ENCODE data around the gene FRMD6.
"Not testable (repeated sequence)": the region's sequence is repeated elsewhere in the genome, so short reads cannot be mapped to it uniquely, and the experiment has no call there.

Gene FRMD6

DNA sequence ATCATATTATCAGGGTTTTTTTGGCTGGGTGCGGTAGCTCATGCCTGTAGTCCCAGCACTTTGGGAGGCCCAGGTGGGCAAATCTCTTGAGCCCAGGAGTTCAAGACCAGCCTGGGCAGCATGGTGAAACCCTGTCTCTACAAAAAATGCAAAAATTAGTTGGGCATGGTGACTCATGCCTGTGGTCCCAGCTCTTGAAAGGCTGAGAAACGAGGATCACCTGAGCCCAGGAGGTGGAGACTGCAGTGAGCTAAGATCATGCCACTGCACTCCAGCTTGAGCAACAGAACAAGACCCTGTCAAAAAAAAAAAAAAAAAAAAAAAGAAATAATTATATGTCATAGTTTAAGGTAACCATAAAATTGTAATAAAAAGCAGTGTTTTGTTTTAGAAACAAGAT, 18.4 kb upstream of the FRMD6 start:
- not testable (repeated sequence) for DNase-seq

DNA sequence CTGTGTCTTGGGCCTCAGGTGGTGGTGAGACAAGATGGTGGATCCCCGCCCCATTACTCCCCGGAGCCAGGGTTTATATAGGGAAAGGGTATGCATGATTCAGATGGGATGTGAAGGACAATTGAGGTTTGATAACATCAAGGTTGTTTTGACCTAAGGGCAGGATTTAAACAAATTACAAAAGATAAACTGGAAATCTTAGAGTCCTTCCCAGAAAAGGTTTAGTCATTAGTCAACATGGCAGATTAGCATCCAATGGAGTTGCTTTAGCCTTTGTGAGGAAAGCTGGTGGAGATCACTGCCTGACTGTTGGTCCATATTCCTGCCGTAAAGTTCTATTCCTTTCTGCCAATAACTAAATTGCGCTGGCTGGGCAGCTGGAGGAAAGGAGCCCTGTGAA, 15.6 kb upstream of the FRMD6 start:
- no peak for DNase-seq

DNA sequence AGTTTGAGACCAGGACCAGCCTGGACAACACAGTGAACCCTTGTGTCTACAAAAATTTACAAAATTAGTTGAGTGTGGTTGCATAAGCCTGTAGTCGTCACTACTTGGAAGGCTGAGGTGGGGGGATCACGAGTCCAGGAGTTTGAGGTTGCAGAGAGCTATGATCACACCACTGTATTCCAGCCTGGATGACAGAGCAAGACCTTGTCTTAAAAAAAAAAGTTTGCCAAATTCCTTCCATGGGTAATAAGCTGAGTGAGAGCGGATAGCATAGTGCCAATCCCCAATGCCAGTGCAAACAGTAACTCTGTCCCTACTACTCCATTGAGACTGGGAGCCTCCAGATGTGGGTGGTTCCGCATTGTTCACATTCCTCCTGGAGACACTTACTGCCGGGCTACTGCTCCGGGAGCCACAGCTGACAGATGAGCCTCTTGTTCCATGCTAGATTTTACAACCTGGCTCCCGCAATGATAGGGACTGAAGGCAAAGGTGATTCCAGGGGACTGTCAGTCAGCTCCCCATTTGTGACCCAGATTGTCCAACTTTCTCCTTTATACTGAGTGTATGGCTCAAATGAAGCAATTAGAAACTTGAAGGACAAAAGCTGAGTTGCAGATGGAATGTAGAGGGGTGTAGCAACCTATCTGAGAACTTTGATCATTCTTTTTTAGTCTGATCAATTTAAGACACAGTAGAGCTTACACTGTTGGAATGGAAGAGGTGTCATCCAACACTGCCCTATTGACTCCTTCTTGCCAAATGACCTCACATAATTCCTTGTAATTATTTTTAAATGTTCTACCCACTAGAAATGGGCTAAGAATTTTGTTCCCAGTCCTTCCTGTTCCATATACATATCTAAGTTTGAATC, 13.4 kb upstream of the FRMD6 start:
- DNase-seq, result no peak

DNA sequence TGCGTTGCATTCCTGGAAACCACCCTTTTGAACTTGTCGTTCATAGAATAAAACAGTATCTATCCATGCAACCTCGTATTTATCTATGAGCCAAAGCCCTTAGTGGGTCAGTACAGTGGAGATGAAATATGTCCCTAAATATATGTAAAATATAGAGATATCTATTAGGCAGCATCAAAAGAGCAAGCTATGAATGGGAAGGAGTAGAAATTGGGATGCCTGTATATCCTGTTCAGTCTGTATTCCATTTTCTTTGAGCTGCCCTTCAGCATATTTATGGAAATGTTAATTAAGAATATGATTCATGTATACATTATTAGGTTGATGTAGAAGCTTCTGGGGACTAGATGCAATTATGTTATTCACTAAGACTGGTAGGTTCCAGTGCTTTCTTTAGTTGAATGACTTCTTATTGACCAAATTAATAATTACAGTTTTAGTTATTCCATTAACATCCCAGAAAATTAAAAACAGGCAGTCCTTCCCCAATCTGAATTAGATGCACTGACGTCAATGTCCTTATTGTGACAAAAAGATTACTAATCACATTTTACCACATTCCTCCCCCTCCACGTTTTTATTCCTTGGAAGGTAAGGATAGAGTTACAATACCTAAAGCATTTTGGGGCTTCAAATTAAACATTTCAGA, 11.9 kb upstream of the FRMD6 start:
- DNase-seq, result no peak

DNA sequence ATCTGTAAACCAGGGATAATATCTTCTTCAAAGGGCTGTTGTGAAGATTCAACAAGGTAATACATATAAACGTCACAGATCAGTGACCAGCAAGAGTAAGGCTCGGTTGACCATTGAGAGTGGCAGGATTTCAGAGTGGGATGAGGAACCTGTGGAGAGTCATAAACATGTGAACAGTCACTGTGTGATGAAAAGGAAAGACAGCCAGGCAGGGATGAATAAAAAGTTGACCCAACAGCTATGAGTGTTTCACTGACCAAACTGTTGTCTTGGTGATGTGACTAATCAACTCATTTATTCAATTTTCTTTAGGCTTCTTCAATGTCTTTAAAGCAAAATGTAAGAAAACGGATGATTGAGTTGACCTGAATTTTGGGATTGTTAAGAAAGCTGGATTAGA, 8.6 kb upstream of the FRMD6 start:
- DNase-seq, result no peak

DNA sequence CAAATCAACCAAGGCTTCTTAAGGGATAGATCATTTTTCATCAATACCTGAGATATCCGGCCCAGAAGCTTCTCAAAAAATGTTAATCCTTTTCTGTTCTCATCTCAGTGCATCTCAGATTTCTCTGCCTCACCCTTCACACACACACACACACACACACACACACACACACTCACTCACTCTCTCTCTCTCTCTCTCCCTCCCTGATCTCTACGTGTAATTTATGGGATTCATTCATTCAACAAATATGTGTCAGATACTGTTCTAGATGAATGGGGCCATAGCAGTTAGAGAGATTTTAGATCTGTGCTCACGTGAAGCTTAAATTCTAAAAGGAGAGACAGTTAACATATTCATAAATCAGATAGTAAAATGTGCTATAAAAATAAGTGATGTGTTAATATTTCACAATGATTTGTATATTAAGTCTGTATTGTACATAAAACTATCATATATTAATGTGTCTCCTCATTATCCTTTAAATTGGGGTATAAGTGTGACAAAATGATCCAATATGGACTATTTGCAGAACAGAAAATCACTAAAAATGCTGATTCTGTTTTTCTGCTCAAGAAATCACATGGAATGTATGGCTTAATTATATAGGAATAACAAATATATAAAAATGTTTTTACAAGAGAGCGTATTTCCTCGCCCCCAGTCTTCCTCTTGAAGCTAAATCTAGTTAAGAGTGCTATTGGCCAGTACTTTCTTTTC, 7.3 kb upstream of the FRMD6 start:
- no peak for DNase-seq

DNA sequence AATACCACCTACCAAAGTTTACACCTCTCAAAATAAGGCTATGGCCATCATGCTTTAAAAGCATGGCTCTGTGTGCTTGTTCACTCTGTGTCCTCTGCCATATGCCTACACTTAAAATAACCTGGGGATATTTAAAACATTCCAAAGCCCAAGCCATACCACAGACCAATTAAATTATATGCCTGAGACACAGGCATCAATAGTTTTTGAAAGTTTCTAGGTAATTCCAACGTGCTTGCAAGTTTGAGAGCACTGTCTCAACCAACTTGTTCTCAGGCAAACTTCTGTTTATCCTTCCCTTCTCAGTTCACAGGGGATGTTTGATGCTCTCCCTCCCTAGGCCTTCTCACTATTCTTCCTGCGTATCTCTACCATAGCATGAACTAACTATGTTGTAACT, 3.4 kb upstream of the FRMD6 start:
- no peak for DNase-seq

DNA sequence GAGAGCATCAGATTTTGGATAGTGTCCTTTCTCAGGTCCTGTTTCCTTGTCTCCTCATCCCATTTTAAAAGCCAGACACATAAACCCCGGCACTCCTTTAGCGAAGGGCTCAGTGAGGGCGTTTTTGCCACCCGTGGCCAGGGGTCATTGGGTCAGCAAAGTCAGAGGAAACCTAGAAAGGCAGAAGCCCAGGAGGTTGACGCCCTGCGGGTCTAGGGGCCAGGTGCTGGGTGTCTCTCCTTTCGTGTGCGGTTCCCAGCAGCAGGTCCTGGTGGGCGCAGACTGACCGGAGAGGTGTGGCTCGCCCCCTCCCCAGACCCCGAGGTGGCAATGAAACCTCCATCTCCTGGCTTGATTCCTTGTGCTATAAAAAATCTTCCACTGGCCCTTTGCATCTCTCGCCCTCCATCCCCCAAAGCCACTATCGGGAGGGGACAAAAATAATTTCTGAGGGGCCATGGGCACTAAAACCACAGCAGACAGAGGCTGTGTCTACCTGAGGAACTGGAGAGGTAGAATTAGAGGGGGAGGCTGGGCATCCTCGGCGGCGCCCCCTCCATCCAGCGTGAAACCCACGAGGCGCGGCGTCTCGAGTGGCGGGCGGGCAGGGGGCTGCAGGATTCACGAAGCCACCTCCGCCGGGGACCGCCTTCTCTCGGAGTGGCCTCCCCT, 858 bp upstream of the FRMD6 start:
- DNase-seq, result no peak

DNA sequence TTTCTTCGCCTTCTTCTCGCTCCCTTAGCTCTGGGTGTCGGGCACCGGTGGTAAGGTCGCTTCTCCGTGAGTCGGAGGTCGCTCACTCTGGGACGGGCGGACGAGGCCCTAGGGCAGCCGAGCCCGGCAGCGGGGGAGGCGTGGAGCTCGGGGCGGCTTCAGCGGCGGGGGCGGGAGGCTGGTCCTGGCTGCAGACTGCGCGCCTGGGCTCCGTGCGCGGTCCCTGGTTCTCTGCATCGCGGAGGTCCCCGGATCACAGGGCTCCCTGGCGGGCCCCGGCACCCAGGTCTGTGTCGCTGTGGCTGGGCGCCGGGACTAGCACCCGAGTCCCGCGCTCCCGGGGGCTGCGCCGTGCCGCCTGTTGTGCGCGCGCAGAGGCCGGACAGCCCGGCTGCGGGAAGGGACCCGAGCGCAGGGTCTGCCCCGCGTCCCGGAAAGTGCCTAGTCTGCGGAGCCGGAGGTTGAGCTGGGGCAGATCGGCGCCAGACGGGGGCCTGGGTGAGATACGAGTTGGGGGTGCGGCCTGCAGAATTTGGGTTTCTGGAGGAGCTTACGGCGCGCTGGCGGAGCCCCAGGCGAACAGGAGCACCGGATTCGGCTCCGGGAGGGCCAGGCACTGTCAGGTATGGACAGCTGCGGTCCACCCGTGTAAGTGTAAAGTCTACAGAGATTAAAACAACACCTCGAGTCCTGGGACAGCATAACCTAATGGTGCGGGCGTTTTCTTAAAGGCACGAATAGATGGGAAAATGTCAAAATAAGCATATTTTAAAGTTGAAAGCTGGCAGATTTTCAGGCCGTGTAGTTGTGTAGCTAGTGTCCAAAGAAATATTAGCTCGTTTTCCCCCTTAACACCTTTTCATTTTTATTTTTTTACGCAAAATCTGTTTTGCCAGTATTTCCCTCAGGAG, 713 bp downstream of the FRMD6 start:
- DNase-seq, result no peak

DNA sequence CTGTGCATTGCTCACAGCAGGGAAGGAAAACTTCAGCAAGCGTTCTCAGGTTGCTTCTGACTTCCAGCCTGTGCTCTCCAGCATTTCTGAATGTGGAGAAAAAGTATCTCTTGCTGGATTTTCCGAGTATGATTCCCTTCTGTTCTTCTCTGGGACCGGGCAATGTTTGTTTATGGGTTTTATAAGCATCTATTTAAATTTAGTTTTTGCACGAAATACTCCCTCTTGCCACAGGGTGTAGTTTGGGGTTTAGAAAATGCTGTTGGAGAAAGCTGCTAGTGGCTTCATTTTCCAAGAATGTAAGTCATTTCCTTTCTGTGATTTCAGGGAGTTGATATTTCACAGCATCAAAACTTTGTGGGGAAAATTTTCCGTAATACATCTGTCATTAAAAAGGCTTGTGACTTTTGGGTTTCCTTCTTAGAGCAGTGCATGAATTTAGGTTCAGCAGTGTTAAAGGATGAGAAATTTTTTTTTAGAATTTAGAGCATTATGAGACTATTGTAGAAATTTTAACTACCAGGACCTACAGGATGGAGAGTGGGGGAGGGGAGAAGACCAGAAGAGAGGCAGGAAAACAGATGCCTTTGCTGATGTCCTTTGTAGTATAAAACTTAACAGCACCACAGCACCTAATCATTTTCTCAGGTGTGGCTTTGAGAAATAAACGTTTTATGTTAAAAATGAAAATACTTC, 1.5 kb downstream of the FRMD6 start:
- DNase-seq, result no peak

DNA sequence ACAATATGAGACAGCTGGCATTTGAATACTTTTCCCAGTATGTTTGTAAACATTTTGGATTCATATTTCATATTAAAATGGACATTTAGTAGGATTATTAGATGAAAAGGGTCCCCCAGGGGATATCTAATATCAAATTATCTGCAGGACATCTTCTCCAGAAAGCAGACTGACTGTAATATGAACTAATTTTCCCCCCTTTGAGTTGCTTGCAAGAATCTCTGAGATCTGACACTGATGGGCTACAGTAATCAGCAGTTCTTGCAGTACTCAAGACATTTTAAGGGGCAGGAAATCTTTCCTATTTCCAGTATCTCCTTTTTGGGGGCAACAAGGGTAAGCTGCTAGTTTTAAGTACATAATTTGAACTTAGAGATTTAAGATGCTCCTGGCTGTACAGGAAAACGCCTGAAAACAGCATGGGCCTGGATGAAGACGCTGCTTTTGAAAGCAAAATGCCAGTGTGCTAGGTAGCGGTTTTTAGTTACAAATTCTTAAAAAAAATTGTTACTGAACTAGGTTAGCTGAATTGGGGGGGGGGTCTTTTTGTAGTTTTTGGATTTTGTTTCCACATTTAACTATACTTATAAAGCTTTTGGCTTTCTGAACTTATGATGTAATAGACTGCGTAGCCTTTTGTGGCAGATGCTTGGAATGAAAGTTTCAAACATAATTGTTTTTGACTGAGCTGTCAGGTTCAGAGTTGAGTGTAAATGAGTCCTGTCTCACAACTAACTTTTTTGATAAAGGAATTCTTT, 2.2 kb downstream of the FRMD6 start:
- DNase-seq, result no peak

DNA sequence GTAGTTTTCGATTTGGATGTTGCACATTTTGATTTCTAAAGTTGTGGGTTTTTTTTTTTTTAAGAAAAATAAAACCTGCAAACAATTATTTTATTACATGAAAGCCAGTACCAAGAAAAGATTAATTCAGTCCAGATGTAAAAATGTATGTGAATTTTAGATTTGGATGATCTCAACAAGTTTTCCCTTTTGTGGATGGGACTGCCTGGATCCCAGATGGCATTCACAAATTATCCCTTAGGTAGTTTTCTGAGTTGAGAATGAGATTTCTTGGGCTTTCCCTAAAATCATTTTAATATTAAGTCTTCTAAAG, 2.8 kb downstream of the FRMD6 start:
- no peak for DNase-seq

DNA sequence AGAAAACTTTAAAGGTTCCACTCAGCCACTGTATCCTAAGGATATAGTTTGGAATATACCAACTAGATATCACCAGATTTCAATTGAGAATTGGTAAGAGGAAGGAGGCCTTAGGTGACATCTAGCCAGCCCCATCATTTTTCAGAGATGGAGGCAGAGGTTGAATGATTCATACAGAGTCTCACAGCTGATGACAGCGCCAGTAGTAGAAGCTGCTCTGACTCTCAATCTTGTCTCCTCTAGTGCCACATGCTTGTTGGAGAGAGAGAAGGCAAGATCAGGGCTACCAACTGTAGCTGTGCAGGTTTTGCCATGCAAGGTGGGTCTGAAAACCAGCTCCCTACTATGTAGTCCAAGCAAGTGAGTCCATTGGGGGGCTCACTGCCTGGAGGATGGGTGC, 6.1 kb downstream of the FRMD6 start:
- DNase-seq, result no peak

DNA sequence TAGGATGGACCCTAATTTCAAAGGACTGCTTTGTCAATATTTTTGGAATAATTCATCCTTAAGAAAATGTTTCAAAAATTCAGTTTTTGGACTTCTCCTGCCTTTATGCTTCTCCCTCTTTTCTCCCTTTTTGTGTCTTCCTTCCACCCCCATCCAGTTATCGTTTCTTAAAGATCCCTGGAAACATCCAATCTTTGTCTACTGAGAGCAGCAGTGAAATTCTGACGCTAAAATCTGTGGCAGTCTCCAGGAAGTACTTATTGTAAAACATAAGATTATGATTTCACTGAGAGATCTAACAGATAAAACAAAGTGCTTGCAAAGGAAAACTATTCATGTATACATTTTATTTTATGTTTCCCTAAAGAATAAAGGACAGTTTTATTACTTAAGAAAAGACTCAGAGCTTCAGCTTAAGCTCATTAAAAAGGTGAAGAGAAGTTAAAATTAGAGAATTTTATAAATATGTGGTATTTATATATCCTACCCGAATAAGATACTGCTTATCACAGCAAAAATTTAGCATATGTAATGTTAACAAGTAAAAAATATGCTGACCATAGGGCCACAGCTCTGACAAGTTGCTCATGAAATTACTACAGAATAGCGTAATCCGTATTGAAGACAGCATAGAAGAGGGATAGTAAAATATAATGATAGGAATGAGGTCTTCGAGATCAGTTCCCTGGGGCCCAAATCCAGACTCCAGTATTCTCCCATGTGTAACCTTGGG, 6.9 kb downstream of the FRMD6 start:
- DNase-seq, result no peak

DNA sequence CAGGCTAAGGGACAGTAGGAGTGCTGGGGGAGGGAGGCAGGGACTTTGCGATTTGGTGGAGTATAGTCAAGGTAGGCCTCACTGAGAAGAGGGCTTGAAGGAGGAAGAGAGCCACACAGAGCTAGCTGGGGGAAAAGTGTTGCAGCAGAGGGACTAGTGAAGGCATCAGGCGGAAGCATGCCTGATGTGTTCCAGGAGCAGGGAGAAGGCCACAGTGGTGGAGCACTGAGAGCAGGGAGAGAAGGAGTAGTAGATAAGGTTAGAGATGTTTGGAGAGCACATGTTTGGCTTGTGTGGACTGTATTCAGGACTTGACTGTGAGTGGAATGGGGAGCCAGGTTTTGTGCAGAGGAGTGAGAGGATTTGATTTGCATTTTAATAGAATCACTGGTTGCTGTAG, 9.0 kb downstream of the FRMD6 start:
- DNase-seq, result no peak

DNA sequence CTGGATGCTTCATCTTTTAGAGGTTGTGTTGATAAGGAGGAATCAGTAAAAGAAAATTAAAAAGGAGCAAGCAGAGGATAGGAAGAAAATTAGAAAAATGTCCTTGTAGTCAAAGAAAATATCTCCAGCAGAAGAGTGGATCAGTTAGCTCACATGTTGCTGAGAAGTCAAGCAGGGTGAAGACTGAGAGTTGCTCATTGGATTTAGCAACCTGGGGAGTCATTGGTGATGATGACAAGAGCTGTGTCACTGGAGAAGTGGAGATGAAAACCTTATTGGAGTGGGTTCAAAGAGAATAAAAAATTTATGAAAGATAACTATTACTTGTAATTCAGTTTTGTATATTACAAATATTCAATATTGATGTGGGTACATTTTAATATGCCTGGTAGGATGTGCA, 9.8 kb downstream of the FRMD6 start:
- no peak for DNase-seq

DNA sequence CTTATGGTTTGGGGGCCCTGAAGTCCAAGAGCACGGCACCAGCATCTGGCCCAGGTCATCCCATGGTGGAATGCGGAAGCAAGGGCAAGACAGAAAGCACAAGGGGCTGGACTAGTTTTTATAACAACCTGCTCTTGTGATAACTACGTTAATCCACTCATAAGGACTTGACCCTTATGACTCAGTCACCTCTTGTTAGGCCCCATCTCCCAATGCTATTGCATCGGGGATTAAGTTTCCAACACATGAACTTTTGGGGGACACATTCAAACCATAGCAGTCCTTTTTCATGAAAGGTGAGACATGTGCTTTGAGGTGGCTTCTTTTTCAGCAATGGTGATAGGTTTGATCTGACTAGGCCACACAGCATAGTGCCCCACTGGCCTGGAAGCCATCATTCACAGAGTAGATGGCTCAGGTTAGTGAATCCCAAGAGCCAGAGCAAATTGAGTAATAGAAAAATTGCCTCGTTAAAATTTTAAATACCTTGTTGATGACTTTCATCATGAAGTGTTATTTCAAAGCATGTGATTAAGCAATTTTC, 12.1 kb downstream of the FRMD6 start:
- no peak for DNase-seq

DNA sequence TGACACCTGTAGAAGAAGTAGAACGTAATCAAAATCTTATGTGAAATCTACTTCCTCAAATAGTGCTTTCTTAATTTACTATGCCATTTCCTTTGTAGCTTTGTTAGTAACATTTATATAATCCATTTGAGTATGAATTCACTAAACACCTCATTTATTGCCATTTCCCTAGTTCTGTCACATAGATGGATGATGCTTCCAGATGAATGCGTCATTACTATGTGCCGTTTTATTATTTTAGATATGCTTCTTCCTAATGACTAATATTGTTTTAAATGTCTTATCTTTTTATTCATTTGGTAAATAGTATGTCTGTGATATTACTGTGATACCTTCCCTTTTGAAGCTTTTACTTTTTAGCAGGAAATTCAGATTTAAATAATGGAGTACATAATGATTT, 14.4 kb downstream of the FRMD6 start:
- no peak for DNase-seq

DNA sequence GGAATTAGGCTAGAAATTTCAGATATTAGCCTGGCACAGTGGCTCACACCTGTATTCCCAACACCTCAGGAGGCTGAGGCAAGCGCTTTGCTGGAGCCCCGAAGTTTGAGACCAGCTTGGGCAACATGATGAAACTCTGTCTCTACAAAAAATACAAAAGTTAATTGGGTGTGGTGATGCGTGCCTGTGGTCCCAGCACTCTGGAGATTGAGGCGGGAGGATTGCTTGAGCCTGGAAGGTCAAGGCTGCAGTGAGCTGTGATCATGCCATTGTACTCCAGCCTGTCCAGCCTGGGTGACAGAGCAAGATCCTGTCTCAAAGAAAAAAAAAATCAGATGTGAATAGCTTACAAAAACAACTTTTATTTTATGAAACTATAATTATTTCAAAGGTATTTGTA, 15.1 kb downstream of the FRMD6 start:
- no peak for DNase-seq

DNA sequence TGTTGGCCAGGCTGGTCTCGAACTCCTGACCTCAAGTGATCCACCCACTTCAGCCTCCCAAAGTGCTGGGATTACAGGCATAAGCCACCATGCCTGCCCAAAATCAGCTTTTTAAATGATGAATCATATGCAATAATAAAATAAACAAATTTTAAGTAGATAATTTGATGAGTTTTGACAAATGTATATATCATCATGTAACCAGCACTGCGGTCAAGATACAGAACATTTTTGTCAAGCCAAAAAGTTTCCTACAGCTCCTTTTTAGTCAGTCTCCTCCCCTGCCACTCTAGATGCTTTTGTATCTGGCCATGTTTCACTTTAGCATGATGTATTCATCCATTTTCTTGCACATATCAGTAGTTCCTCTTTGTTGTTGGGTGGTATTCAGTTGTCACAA, 17.2 kb downstream of the FRMD6 start:
- no peak for DNase-seq

All from NCI-H1092 treated with DMSO at 0.1 percent for 48 hours (cell line).